PFSK-1 (cell line): ENCODE results near the gene RAP1A.

ENCODE experiments used
- POLR2AphosphoS5 ChIP-seq: IDR thresholded peaks from 2 replicates; pipeline ENCODE4 v1.6.1; 2012; ENCODE audit warnings: low read depth, mild to moderate bottlenecking, control low read depth, low read length, moderate library complexity
- SIN3A ChIP-seq: IDR thresholded peaks from 2 replicates; pipeline ENCODE4 v1.6.1; 2012; ENCODE audit warnings: mild to moderate bottlenecking, low read length, moderate library complexity, borderline replicate concordance; ENCODE audit not compliant: insufficient read depth
- TAF1 ChIP-seq: IDR thresholded peaks from 2 replicates; pipeline ENCODE4 v1.6.1; 2012; ENCODE audit warnings: low read length, control low read depth, borderline replicate concordance; ENCODE audit not compliant: insufficient read depth

DNA sequence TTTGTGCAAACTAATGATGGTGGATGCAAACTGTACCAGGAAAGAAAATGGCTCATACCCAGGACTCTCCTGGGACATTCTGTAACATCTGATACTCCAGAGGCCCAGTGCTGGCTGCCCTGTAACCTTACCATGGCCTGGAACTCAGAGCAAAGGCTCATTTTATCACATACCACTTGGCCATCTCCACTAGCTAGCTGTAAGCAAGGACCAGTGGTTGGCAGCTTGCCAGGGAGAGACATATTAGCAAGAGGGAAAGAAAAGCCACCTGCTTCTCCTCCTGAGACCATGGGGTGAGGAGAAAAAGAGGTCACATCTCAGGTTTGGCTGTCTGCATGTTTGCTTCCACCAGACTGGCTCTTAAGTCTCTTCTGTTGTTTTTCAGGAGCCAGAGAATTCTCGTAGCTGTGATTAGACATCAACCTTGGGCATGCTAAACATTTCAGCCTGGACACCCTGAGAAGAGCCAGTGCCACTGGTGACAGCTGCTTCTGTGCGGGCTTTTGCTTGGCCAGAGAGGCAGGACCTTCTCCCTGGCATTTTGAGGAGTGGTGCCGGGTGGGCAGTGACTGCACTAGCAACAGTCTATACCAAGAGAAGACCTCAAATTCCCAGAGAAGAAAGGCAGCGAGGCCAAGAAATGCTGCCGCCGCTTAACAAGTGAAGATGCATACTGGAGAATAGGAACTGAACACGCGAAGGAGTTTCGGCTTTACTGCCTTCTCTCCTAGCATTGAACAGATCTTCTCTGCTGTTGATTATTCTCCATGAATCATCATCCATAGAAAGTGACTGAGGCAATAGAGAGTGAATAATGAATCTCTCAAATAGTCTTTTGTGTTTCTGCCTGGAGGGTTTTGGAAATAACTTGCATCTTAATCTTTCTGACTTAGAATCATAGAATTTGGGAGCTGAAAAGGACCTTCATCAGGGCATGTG is 126.4 kb downstream of the RAP1A start:
- no peak for TF ChIP-seq SIN3A
- no peak for TF ChIP-seq TAF1
- TF ChIP-seq POLR2AphosphoS5 = no peak
